ENCODE results near the gene FOSL2. TPM values are rescaled to one million over a fixed set of nuclear protein-coding genes. Genes with fewer than 3 reads are reported as not detected.

Gene FOSL2
- total RNA-seq, 1 donor from 2014 or later = 2.7 TPM

- POLR2A ChIA-PET = no interaction called here
- ATAC-seq (ENCODE audit: low read depth) (no peak), DNase-seq (no peak)
- Mint-ChIP-seq H3K4me1 (no peaks in the 10 kb centered on the region), H3K27me3 (no peaks in the 10 kb centered on the region), H3K27ac (no peak overlapping the region), H3K4me3 (no peak overlapping the region), H3K36me3 (ENCODE audit: low read depth) (no peaks in the 10 kb centered on the region), H3K9me3 (no peaks in the 10 kb centered on the region)
- CTCF ChIA-PET = no interaction called here
- intact Hi-C loops (cut with micrococcal nuclease) = no loop called here
- TF ChIP-seq, protein P1, sequence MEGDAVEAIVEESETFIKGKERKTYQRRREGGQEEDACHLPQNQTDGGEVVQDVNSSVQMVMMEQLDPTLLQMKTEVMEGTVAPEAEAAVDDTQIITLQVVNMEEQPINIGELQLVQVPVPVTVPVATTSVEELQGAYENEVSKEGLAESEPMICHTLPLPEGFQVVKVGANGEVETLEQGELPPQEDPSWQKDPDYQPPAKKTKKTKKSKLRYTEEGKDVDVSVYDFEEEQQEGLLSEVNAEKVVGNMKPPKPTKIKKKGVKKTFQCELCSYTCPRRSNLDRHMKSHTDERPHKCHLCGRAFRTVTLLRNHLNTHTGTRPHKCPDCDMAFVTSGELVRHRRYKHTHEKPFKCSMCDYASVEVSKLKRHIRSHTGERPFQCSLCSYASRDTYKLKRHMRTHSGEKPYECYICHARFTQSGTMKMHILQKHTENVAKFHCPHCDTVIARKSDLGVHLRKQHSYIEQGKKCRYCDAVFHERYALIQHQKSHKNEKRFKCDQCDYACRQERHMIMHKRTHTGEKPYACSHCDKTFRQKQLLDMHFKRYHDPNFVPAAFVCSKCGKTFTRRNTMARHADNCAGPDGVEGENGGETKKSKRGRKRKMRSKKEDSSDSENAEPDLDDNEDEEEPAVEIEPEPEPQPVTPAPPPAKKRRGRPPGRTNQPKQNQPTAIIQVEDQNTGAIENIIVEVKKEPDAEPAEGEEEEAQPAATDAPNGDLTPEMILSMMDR (IDR thresholded peaks at IDR 0.05) = no peak
These were observed 43.7 kb upstream of the FOSL2 start for GRCh38 chr2:28348921-28349320.

DNA sequence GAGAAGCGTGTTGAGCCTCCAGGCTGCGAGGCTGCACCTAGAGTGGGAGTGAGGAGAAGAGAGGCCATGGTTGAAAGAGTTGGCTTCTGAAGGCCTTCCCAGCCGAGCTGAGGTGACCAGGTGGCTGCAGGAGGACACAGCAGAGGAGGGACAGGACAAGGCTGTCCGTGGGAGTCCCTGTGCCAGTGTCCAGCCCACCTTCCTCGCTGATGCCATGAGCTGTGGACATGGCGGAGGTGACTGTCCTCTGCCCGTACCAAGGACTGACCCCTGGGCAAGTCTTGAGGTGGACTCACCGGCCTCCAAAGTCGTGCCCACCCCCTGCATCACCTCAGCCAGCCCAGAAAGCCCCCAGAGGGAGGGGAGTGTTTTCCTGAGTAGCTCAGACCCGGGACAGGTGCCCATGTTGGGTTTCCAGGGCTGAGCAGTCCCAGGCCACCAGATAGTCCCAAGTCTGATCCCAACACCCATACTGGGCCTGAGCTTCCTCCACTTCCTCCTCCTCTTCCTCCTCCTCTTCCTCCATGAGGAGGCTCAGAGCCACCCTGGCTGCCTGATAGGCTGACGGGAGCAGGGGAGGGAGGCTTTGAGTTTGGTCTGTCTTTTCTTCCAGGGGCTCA, 43.0 kb upstream of the FOSL2 start:
- no peak overlapping the region for H3K27ac Mint-ChIP-seq
- ChIA-PET POLR2A (no interaction called here), CTCF (no interaction called here)

DNA sequence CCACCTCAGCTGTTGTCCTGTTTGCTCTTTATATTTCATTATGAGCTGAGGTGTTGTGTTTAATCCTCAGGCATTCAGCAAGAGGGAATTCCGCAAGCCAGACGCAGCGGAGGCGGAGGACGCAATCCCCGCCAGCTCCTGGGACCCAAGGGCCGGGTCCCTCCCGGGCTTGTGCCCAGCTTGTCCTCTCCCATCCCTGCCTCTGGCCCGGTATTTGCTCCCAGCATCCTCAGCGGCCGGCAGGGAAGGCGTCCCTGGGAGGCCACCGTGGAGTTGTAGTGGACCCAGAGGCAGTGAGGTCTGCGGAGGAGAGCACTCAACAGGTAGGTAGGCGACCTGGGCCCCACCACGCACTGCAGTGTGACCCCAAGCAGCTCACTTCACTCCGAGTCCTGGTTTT, 42.5 kb upstream of the FOSL2 start:
- H3K27me3 Mint-ChIP-seq = no peaks in the 10 kb centered on the region
- ATAC-seq (ENCODE audit: low read depth) = no peak
- intact Hi-C loops (cut with micrococcal nuclease) = no loop called here
- H3K4me3 Mint-ChIP-seq = no peak overlapping the region
- no peak for DNase-seq
- no peak overlapping the region for H3K27ac Mint-ChIP-seq
- H3K36me3 Mint-ChIP-seq (ENCODE audit: low read depth) = no peaks in the 10 kb centered on the region
- no peaks in the 10 kb centered on the region for H3K4me1 Mint-ChIP-seq
- H3K9me3 Mint-ChIP-seq = no peaks in the 10 kb centered on the region
- CTCF ChIA-PET = no interaction called here
- POLR2A ChIA-PET = no interaction called here
- TF ChIP-seq, protein P1 (IDR thresholded peaks at IDR 0.05) = no peak

More for the DNA sequence above, 43.0 kb upstream of the FOSL2 start:
- ATAC-seq (ENCODE audit: low read depth) (no peak), DNase-seq (no peak)
- H3K9me3 Mint-ChIP-seq = no peaks in the 10 kb centered on the region
- no peak overlapping the region for H3K4me3 Mint-ChIP-seq
- H3K27me3 Mint-ChIP-seq = no peaks in the 10 kb centered on the region
- intact Hi-C loops (cut with micrococcal nuclease) = no loop called here
- H3K36me3 Mint-ChIP-seq (ENCODE audit: low read depth) = no peaks in the 10 kb centered on the region
- no peaks in the 10 kb centered on the region for H3K4me1 Mint-ChIP-seq
- TF ChIP-seq, protein P1 (IDR thresholded peaks at IDR 0.05) = no peak

- DNase-seq (no peak), ATAC-seq (ENCODE audit: low read depth) (no peak)
- TF ChIP-seq, protein P1 (IDR thresholded peaks at IDR 0.05) = no peak
- CTCF ChIA-PET = no interaction called here
- POLR2A ChIA-PET = no interaction called here
- H3K27ac Mint-ChIP-seq = no peak overlapping the region
- intact Hi-C loops (cut with micrococcal nuclease) = no loop called here
- no peaks in the 10 kb centered on the region for H3K4me1 Mint-ChIP-seq
- H3K9me3 Mint-ChIP-seq = no peaks in the 10 kb centered on the region
- H3K27me3 Mint-ChIP-seq = no peaks in the 10 kb centered on the region
- H3K4me3 Mint-ChIP-seq = no peak overlapping the region
- H3K36me3 Mint-ChIP-seq (ENCODE audit: low read depth) = no peaks in the 10 kb centered on the region
These were observed 41.8 kb upstream of the FOSL2 start for GRCh38 chr2:28350791-28351285.

- Mint-ChIP-seq H3K27ac (no peak overlapping the region), H3K27me3 (no peaks in the 10 kb centered on the region), H3K36me3 (ENCODE audit: low read depth) (no peaks in the 10 kb centered on the region), H3K4me1 (no peaks in the 10 kb centered on the region), H3K4me3 (no peak overlapping the region), H3K9me3 (no peaks in the 10 kb centered on the region)
- POLR2A ChIA-PET = no interaction called here
- CTCF ChIA-PET = no interaction called here
- intact Hi-C loops (cut with micrococcal nuclease) = no loop called here
- ATAC-seq (ENCODE audit: low read depth) (no peak), DNase-seq (no peak)
- TF ChIP-seq, protein P1 (IDR thresholded peaks at IDR 0.05) = no peak
These were observed 41.0 kb upstream of the FOSL2 start for GRCh38 chr2:28351621-28352020.

Measured in activated B cell treated with CpG ODN at 0.5 μM for 24 hours (primary cell).